Measurements from ENCODE around the gene TMCO4.

GRCh38 chr1:19689085-19689757 lies 110.5 kb downstream of the TMCO4 start:
- TF ChIP-seq CTCF (IDR thresholded peaks at IDR 0.05), result no peak
- no peak for TF ChIP-seq POLR2A (IDR thresholded peaks at IDR 0.05)

Measured in right lobe of liver (tissue), 4 donors.